ENCODE data around the gene TMCO4. TPM values are rescaled to one million over a fixed set of nuclear protein-coding genes. Genes with fewer than 3 reads are reported as not detected.
"Not testable (repeated sequence)": the region's sequence is repeated elsewhere in the genome, so short reads cannot be mapped to it uniquely, and the experiment has no call there.

The TMCO4 gene
- polyA plus RNA-seq, 1 experiment = 10.1 TPM

DNA sequence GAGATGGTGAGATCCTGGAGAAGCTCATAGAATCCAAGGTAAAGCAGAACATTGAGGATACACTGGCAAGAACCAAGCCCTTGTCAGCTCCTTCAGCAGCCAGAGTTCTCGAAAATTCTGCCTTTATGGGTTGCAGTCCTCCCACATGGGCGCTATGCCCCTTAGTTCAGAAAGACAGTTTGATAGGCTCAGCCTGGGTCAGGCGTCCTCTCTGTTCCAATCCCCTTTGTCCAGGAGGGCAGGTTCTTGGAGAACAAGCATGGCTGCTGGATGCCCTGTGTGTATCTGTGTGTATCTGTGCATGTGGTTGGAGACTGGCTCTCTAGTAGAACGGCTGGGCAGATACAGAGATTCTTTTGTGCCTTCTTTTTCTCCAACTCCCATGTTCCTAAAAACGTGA lies 163.7 kb downstream of the TMCO4 start:
- H3K9me3 ChIP-seq (ENCODE audit: control insufficient read depth, insufficient read depth, low read length) = no peaks in the 10 kb centered on the region
- no peak overlapping the region for H3K4me3 ChIP-seq (ENCODE audit: low read depth, low read length)
- POLR2A ChIA-PET = no interaction called here
- TF ChIP-seq, protein P1, sequence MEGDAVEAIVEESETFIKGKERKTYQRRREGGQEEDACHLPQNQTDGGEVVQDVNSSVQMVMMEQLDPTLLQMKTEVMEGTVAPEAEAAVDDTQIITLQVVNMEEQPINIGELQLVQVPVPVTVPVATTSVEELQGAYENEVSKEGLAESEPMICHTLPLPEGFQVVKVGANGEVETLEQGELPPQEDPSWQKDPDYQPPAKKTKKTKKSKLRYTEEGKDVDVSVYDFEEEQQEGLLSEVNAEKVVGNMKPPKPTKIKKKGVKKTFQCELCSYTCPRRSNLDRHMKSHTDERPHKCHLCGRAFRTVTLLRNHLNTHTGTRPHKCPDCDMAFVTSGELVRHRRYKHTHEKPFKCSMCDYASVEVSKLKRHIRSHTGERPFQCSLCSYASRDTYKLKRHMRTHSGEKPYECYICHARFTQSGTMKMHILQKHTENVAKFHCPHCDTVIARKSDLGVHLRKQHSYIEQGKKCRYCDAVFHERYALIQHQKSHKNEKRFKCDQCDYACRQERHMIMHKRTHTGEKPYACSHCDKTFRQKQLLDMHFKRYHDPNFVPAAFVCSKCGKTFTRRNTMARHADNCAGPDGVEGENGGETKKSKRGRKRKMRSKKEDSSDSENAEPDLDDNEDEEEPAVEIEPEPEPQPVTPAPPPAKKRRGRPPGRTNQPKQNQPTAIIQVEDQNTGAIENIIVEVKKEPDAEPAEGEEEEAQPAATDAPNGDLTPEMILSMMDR (IDR thresholded peaks at IDR 0.05; ENCODE audit: low read depth, low read length) = no peak
- no peak for DNase-seq (ENCODE audit: low read depth, low spot score)
- CTCF ChIA-PET = no interaction called here
- H3K27me3 ChIP-seq (ENCODE audit: control insufficient read depth, insufficient read depth, low read length) = no peaks in the 10 kb centered on the region
- no peak overlapping the region for H3K27ac ChIP-seq (ENCODE audit: low read depth, low read length)

- Histone ChIP-seq H3K9me3 (ENCODE audit: control insufficient read depth, insufficient read depth, low read length) (no peaks in the 10 kb centered on the region), H3K4me3 (ENCODE audit: low read depth, low read length) (no peak overlapping the region), H3K27me3 (ENCODE audit: control insufficient read depth, insufficient read depth, low read length) (no peaks in the 10 kb centered on the region), H3K27ac (ENCODE audit: low read depth, low read length) (no peak overlapping the region)
- DNase-seq (ENCODE audit: low read depth, low spot score) = no peak
- TF ChIP-seq, protein P1 (IDR thresholded peaks at IDR 0.05; ENCODE audit: low read depth, low read length) = no peak
- POLR2A ChIA-PET = no interaction called here
- CTCF ChIA-PET = no interaction called here
These were observed 164.1 kb downstream of the TMCO4 start for GRCh38 chr1:19635646-19636045.

- H3K9me3 ChIP-seq (ENCODE audit: control insufficient read depth, insufficient read depth, low read length); H3K4me3 ChIP-seq (ENCODE audit: low read depth, low read length); H3K27me3 ChIP-seq (ENCODE audit: control insufficient read depth, insufficient read depth, low read length); POLR2A ChIA-PET; DNase-seq (ENCODE audit: low read depth, low spot score); H3K27ac ChIP-seq (ENCODE audit: low read depth, low read length); CTCF ChIA-PET: not testable (repeated sequence)
These were observed 164.7 kb downstream of the TMCO4 start for GRCh38 chr1:19635064-19635463.

- Histone ChIP-seq H3K27ac (ENCODE audit: low read depth, low read length) (no peak overlapping the region), H3K4me3 (ENCODE audit: low read depth, low read length) (no peak overlapping the region), H3K27me3 (ENCODE audit: control insufficient read depth, insufficient read depth, low read length) (no peaks in the 10 kb centered on the region), H3K9me3 (ENCODE audit: control insufficient read depth, insufficient read depth, low read length) (no peaks in the 10 kb centered on the region)
- ChIA-PET POLR2A (interaction anchor here (0.6 kb wide), 1 partner anchor 13 kb away, joined by 3 read pairs; no protein-coding TSS in a partner anchor), CTCF (no interaction called here)
- TF ChIP-seq, protein P1 (IDR thresholded peaks at IDR 0.05; ENCODE audit: low read depth, low read length) = no peak
- no peak for DNase-seq (ENCODE audit: low read depth, low spot score)
These were observed 166.6 kb downstream of the TMCO4 start for GRCh38 chr1:19633106-19633505.

Other genes with a start within 250 kb of the TMCO4 start
- gene NBL1, start 155.6 kb downstream of the TMCO4 start, polyA plus RNA-seq (2011; rRNA removed) = 151 and 234 TPM in 2 replicates
- not detected in 2 replicates for gene HTR6, start 135.0 kb downstream of the TMCO4 start, polyA plus RNA-seq (2011; rRNA removed)
- gene RNF186, start 15.4 kb upstream of the TMCO4 start, polyA plus RNA-seq (2011; rRNA removed) = not detected in 2 replicates
- gene OTUD3, start 82.5 kb upstream of the TMCO4 start, polyA plus RNA-seq (2011; rRNA removed) = 3.9 and 4.8 TPM in 2 replicates
- gene PLA2G2E, start 123.7 kb upstream of the TMCO4 start, polyA plus RNA-seq (2011; rRNA removed) = not detected in 2 replicates
- not detected in 2 replicates for gene PLA2G2A, start 179.7 kb upstream of the TMCO4 start, polyA plus RNA-seq (2011; rRNA removed)